ENCODE data around the gene STARD4.
A peak's percentile ranks its signal among the peaks of the same experiment; 100 is the strongest.

The STARD4 gene

DNA sequence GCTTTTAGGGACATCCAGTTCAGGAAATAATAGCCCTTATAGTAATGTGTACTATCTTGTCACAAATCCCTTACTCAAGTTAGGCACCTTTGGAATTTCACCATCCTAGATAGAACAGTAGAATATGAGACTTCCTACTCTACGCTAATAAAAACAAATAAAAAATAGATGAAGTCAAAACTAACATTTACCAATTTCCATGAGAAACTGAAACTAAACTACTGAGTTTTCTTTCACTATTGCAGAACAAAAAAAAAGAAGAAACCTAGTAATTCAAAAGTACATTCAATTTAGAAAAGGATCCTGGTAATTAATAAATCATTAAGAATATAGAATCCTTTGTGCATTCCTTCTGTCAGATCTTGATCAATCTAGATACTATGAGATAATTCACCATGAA is 14.0 kb downstream of the STARD4 start:
- ChIA-PET POLR2A (no interaction called here), CTCF (interaction anchor here (0.7 kb wide), 1 partner anchor 503 kb away, joined by 3 read pairs; no protein-coding TSS in a partner anchor)
- TF ChIP-seq FOXM1 (IDR thresholded peaks at IDR 0.05; ENCODE audit: borderline replicate concordance): no peak
- TF ChIP-seq FOXK2 (IDR thresholded peaks at IDR 0.05): no peak
- TF ChIP-seq ELF4 (IDR thresholded peaks at IDR 0.05): no peak
- TF ChIP-seq FOXA1 (IDR thresholded peaks at IDR 0.05): no peak
- TF ChIP-seq PKNOX1 (IDR thresholded peaks at IDR 0.05): no peak
- TF ChIP-seq SP1 (IDR thresholded peaks at IDR 0.05): no peak
- TF ChIP-seq CTBP1 (IDR thresholded peaks at IDR 0.05; ENCODE audit: borderline replicate concordance): no peak
- DNase-seq (ENCODE audit: extremely low spot score): no peak

DNA sequence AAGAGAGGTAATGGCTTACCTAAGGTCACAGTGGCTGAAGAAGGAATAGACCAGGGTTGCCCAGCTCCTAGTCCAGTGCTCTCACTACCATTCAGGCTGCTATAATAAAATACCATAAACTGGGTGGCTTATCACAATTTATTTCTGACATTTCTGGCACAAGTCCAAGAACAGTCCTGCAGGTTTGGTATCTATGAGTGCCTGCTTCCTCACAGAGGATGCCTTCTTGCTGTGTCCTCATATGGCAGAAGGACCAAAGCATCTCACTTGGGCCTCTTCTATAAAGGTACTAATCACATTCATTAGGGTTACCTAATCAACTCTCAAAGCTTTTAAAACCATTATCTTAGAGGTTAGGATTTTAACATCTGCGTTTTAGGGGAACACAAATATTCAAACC is 17.2 kb downstream of the STARD4 start:
- no peak for DNase-seq (ENCODE audit: extremely low spot score)
- CTCF ChIA-PET: no interaction called here
- POLR2A ChIA-PET: no interaction called here
- no peak for TF ChIP-seq ARNT (IDR thresholded peaks at IDR 0.05)
- TF ChIP-seq TARDBP (IDR thresholded peaks at IDR 0.05): no peak
- no peak for TF ChIP-seq HDGF (IDR thresholded peaks at IDR 0.05; ENCODE audit: borderline replicate concordance)
- TF ChIP-seq PKNOX1 (IDR thresholded peaks at IDR 0.05): no peak
- TF ChIP-seq FOXM1 (IDR thresholded peaks at IDR 0.05; ENCODE audit: borderline replicate concordance): no peak
- TF ChIP-seq CTBP1 (IDR thresholded peaks at IDR 0.05; ENCODE audit: borderline replicate concordance): no peak
- no peak for TF ChIP-seq ELF4 (IDR thresholded peaks at IDR 0.05)

- DNase-seq (ENCODE audit: extremely low spot score): no peak
- TF ChIP-seq L3MBTL2 (conservative IDR thresholded peaks at IDR 0.05): no peak
- TF ChIP-seq ELF4 (IDR thresholded peaks at IDR 0.05): no peak
- TF ChIP-seq SP1 (IDR thresholded peaks at IDR 0.05): no peak
- peak; percentile 51 for TF ChIP-seq PKNOX1 (IDR thresholded peaks at IDR 0.05)
- TF ChIP-seq NFRKB (IDR thresholded peaks at IDR 0.05): no peak
- no peak for TF ChIP-seq SUZ12 (IDR thresholded peaks at IDR 0.05)
- ChIA-PET POLR2A (no interaction called here), CTCF (interaction anchor here (0.5 kb wide), 1 partner anchor 336 kb away, joined by 4 read pairs; no protein-coding TSS in a partner anchor)
Observed at GRCh38 chr5:111494355-111494999, 17.9 kb downstream of the STARD4 start.

DNA sequence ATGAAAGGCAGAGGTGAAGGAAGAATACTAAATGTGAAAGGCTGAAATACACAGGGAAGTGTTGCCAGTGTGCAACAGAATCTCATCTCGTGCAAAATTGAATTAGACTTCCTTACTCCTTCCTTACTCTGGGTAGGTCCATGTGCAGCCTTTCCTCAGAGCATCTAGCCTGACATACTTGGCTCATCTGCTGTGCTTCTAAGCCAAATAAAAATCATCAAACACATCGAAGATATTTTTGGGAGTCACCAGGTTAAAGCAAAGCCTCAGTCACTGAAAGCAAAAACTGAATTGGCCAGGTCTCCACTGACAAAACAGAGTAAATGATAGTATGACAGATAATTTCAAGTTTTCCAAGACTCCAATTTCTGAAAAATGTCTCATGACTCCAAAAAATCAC is 19.3 kb downstream of the STARD4 start:
- ChIA-PET CTCF (no interaction called here), POLR2A (interaction anchor here (1.6 kb wide), 1 partner anchor 19 kb away, joined by 5 read pairs; the partner anchor contains the start of gene STARD4)
- DNase-seq (ENCODE audit: extremely low spot score): no peak
- TF ChIP-seq ARNT (IDR thresholded peaks at IDR 0.05) (no peak), PKNOX1 (IDR thresholded peaks at IDR 0.05) (no peak), SP1 (IDR thresholded peaks at IDR 0.05) (no peak), ZNF384 (IDR thresholded peaks at IDR 0.05) (no peak), NFRKB (IDR thresholded peaks at IDR 0.05) (no peak), FOXM1 (IDR thresholded peaks at IDR 0.05; ENCODE audit: borderline replicate concordance) (no peak), FOXK2 (IDR thresholded peaks at IDR 0.05) (no peak), LEF1 (IDR thresholded peaks at IDR 0.05; ENCODE audit: borderline replicate concordance) (no peak), BHLHE40 (IDR thresholded peaks at IDR 0.05; ENCODE audit: borderline replicate concordance) (no peak), HDGF (IDR thresholded peaks at IDR 0.05; ENCODE audit: borderline replicate concordance) (no peak), L3MBTL2 (conservative IDR thresholded peaks at IDR 0.05) (no peak), ELF4 (IDR thresholded peaks at IDR 0.05) (no peak)

- CTCF ChIA-PET: no interaction called here
- POLR2A ChIA-PET: no interaction called here
- no peak for DNase-seq (ENCODE audit: extremely low spot score)
- TF ChIP-seq NFRKB (IDR thresholded peaks at IDR 0.05): no peak
- no peak for TF ChIP-seq HDGF (IDR thresholded peaks at IDR 0.05; ENCODE audit: borderline replicate concordance)
- no peak for TF ChIP-seq LEF1 (IDR thresholded peaks at IDR 0.05; ENCODE audit: borderline replicate concordance)
- no peak for TF ChIP-seq TARDBP (IDR thresholded peaks at IDR 0.05)
- no peak for TF ChIP-seq SUZ12 (IDR thresholded peaks at IDR 0.05)
- no peak for TF ChIP-seq CTBP1 (IDR thresholded peaks at IDR 0.05; ENCODE audit: borderline replicate concordance)
- no peak for TF ChIP-seq FOXK2 (IDR thresholded peaks at IDR 0.05)
- no peak for TF ChIP-seq ELF4 (IDR thresholded peaks at IDR 0.05)
Observed at GRCh38 chr5:111488353-111488752, 24.0 kb downstream of the STARD4 start.

GRCh38 chr5:111486926-111487325 is 25.4 kb downstream of the STARD4 start:
- CTCF ChIA-PET: no interaction called here
- POLR2A ChIA-PET: no interaction called here
- DNase-seq (ENCODE audit: extremely low spot score): no peak
- no peak for TF ChIP-seq PKNOX1 (IDR thresholded peaks at IDR 0.05)
- no peak for TF ChIP-seq FOXK2 (IDR thresholded peaks at IDR 0.05)
- TF ChIP-seq LEF1 (IDR thresholded peaks at IDR 0.05; ENCODE audit: borderline replicate concordance): no peak
- no peak for TF ChIP-seq BHLHE40 (IDR thresholded peaks at IDR 0.05; ENCODE audit: borderline replicate concordance)
- TF ChIP-seq SP1 (IDR thresholded peaks at IDR 0.05): no peak
- no peak for TF ChIP-seq HDGF (IDR thresholded peaks at IDR 0.05; ENCODE audit: borderline replicate concordance)
- no peak for TF ChIP-seq FOXM1 (IDR thresholded peaks at IDR 0.05; ENCODE audit: borderline replicate concordance)
- TF ChIP-seq NFRKB (IDR thresholded peaks at IDR 0.05): no peak
- no peak for TF ChIP-seq ZNF384 (IDR thresholded peaks at IDR 0.05)
- TF ChIP-seq TARDBP (IDR thresholded peaks at IDR 0.05): no peak
- TF ChIP-seq L3MBTL2 (conservative IDR thresholded peaks at IDR 0.05): no peak
- TF ChIP-seq CTBP1 (IDR thresholded peaks at IDR 0.05; ENCODE audit: borderline replicate concordance): no peak
- TF ChIP-seq ELF4 (IDR thresholded peaks at IDR 0.05): no peak
- no peak for TF ChIP-seq SUZ12 (IDR thresholded peaks at IDR 0.05)
- TF ChIP-seq ARNT (IDR thresholded peaks at IDR 0.05): no peak

Data from HEK293T (cell line).